ENCODE measurements around the gene LRRC55. TPM values are rescaled to one million over a fixed set of nuclear protein-coding genes. Genes with fewer than 3 reads are reported as not detected.

LRRC55 gene
- total RNA-seq, 1 donor from 2014 or later: 29.0 TPM

DNA sequence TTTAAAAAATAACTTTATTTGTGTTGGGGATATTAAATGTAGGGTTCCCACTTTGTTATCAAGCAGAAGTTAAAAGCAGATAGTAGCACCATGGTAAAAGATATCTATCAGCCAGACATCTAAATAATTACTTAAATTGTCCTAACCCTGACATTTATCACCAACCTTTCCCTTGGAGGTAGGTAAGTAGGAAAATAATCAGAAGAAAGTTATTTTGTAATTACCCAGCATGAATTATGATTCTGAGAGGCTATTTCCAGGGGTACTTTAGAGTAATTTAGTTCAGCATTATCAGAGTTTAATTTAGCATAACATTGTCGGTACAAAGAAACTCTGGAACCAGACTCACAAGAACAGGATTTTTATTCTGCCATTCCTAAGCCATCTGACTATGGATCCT is 23.2 kb upstream of the LRRC55 start:
- H3K9me3 Mint-ChIP-seq (ENCODE audit: unreplicated experiment): peaks cover 7% of the 10 kb centered on the region
- H3K4me3 Mint-ChIP-seq (ENCODE audit: unreplicated experiment): no peak overlapping the region
- H3K4me1 Mint-ChIP-seq (ENCODE audit: low read depth, unreplicated experiment): peaks cover 28% of the 10 kb centered on the region
- no peak for DNase-seq
- TF ChIP-seq, protein P1, sequence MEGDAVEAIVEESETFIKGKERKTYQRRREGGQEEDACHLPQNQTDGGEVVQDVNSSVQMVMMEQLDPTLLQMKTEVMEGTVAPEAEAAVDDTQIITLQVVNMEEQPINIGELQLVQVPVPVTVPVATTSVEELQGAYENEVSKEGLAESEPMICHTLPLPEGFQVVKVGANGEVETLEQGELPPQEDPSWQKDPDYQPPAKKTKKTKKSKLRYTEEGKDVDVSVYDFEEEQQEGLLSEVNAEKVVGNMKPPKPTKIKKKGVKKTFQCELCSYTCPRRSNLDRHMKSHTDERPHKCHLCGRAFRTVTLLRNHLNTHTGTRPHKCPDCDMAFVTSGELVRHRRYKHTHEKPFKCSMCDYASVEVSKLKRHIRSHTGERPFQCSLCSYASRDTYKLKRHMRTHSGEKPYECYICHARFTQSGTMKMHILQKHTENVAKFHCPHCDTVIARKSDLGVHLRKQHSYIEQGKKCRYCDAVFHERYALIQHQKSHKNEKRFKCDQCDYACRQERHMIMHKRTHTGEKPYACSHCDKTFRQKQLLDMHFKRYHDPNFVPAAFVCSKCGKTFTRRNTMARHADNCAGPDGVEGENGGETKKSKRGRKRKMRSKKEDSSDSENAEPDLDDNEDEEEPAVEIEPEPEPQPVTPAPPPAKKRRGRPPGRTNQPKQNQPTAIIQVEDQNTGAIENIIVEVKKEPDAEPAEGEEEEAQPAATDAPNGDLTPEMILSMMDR (IDR thresholded peaks at IDR 0.05; ENCODE audit: partially characterized antibody, unreplicated experiment): no peak
- no peaks in the 10 kb centered on the region for H3K27me3 Mint-ChIP-seq (ENCODE audit: unreplicated experiment)
- no peak overlapping the region for H3K27ac Mint-ChIP-seq (ENCODE audit: unreplicated experiment)
- peaks cover 5% of the 10 kb centered on the region for H3K36me3 Mint-ChIP-seq (ENCODE audit: unreplicated experiment)

DNA sequence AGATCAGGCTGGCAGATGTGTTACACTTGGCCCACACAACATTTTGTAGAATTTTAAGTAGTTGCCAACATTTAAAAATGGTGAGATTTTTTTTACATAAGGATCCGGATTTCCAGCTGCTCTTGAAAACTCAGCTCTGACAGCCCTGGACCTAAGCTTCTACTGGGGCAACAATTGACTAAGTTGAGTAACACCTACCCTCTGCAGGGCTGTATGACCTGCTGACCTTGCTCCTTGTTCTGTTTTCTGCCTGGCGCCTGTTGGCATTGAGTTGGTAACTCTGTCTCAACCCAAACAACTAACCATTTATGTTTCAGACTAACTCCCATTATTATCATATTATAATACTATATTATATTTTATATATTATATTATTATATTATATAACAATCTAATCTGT is 21.1 kb upstream of the LRRC55 start:
- no peak for DNase-seq
- TF ChIP-seq, protein P1 (IDR thresholded peaks at IDR 0.05; ENCODE audit: partially characterized antibody, unreplicated experiment): no peak
- Mint-ChIP-seq H3K4me3 (ENCODE audit: unreplicated experiment) (no peak overlapping the region), H3K27me3 (ENCODE audit: unreplicated experiment) (peaks cover 4% of the 10 kb centered on the region), H3K4me1 (ENCODE audit: low read depth, unreplicated experiment) (peaks cover 33% of the 10 kb centered on the region), H3K36me3 (ENCODE audit: unreplicated experiment) (peaks cover 5% of the 10 kb centered on the region), H3K9me3 (ENCODE audit: unreplicated experiment) (peaks cover 7% of the 10 kb centered on the region), H3K27ac (ENCODE audit: unreplicated experiment) (no peak overlapping the region)

DNA sequence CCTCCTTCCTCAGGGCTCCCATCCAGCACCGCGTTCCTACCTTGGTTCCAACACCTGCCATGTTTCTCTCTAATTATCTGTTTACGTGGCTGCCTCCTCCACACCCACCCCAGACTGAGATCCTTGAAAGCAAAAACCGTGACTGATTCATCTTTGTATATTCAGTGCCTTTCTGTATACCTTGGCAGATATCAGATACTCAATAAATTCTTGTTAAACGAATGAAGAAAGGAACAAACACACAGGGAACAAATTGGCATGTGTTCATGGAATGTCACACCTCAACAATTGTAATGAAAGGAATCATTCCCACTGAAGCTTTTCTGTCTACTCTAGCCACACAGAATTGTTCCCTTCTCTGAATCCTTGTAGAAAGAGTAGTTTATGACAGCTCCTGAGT is 20.4 kb upstream of the LRRC55 start:
- peak overlapping the region; percentile 57 for H3K27ac Mint-ChIP-seq (ENCODE audit: unreplicated experiment)
- H3K36me3 Mint-ChIP-seq (ENCODE audit: unreplicated experiment): peaks cover 5% of the 10 kb centered on the region
- DNase-seq: no peak
- peaks cover 30% of the 10 kb centered on the region for H3K4me1 Mint-ChIP-seq (ENCODE audit: low read depth, unreplicated experiment)
- H3K9me3 Mint-ChIP-seq (ENCODE audit: unreplicated experiment): peaks cover 7% of the 10 kb centered on the region
- TF ChIP-seq, protein P1 (IDR thresholded peaks at IDR 0.05; ENCODE audit: partially characterized antibody, unreplicated experiment): no peak
- peaks cover 4% of the 10 kb centered on the region for H3K27me3 Mint-ChIP-seq (ENCODE audit: unreplicated experiment)
- H3K4me3 Mint-ChIP-seq (ENCODE audit: unreplicated experiment): no peak overlapping the region

DNA sequence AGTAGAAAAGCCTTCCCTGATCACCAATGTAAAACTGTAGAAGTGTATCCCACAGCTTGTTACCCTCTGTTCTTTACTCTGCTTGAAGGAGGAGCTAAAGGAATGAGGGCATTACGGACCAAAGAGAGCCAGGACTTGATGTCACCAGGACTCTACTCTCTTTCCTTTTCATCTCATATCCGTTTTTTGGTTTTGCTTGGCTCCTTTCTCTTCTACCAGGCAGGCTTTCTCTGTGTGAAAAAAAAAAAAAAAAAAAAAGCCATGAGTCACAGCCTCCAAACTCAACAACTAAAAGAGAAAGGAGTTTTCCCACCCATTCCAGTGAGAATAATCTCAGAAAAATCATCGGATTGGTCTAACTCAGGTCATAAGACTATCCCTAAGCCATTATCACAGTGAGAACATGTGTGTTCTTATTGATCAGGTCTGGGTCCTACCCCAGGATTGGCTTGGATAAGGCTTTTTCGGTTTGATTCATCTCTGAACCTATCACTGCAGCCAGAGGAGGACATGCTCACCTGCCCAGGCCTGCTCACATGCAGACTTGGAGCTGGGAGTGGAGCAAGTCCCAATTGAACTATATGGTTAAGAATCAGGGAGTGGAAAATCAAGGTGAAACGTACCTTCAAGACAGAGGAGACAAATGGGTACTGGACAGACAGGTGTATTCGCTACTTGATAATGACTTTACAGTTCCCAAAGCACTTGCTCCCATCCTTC is 19.4 kb upstream of the LRRC55 start:
- H3K4me1 Mint-ChIP-seq (ENCODE audit: low read depth, unreplicated experiment): peaks cover 30% of the 10 kb centered on the region
- peaks cover 4% of the 10 kb centered on the region for H3K27me3 Mint-ChIP-seq (ENCODE audit: unreplicated experiment)
- DNase-seq: no peak
- TF ChIP-seq, protein P1 (IDR thresholded peaks at IDR 0.05; ENCODE audit: partially characterized antibody, unreplicated experiment): no peak
- peaks cover 5% of the 10 kb centered on the region for H3K36me3 Mint-ChIP-seq (ENCODE audit: unreplicated experiment)
- H3K4me3 Mint-ChIP-seq (ENCODE audit: unreplicated experiment): no peak overlapping the region
- peaks cover 7% of the 10 kb centered on the region for H3K9me3 Mint-ChIP-seq (ENCODE audit: unreplicated experiment)
- H3K27ac Mint-ChIP-seq (ENCODE audit: unreplicated experiment): no peak overlapping the region

DNA sequence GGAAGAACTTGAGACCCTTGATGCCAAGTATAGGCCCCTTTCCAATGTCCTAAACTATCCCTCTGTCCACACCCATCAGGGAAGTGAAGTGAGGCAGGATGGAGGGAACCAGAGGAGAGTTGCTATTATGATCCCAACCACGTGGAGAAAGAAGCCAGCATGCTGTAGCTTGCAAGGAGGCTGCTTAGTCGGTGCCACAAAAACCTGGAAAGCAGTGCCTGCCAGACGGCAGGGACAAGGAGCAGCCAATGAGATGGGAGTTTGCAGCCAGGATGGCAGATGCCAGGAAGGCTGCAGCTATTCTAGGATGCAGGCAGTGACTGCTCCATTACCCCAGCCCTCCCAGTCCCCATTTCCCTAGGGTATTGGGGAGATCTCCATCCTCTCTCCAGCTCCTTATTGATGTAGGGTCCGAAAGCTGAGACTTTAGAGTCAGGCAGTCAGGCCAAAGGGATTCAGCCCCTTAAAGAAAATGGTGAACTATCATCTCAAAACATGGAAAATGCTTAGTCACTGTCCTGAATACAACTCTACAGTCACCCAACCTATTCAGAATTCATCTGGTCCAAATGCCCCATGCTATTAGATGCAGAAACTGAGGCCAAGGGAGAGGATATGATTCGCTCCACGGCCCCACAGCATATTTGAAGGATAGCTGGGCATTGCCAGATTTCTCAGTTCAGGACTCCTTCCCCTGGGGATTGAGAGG is 18.4 kb upstream of the LRRC55 start:
- H3K4me3 Mint-ChIP-seq (ENCODE audit: unreplicated experiment): no peak overlapping the region
- peaks cover 4% of the 10 kb centered on the region for H3K27me3 Mint-ChIP-seq (ENCODE audit: unreplicated experiment)
- peaks cover 30% of the 10 kb centered on the region for H3K4me1 Mint-ChIP-seq (ENCODE audit: low read depth, unreplicated experiment)
- peaks cover 7% of the 10 kb centered on the region for H3K9me3 Mint-ChIP-seq (ENCODE audit: unreplicated experiment)
- H3K27ac Mint-ChIP-seq (ENCODE audit: unreplicated experiment): no peak overlapping the region
- peaks cover 6% of the 10 kb centered on the region for H3K36me3 Mint-ChIP-seq (ENCODE audit: unreplicated experiment)
- DNase-seq: no peak
- TF ChIP-seq, protein P1 (IDR thresholded peaks at IDR 0.05; ENCODE audit: partially characterized antibody, unreplicated experiment): no peak
